Stomach (tissue), 9 donors: ENCODE results near the gene DEPP1. TPM values are rescaled to one million over a fixed set of nuclear protein-coding genes. Genes with fewer than 3 reads are reported as not detected.

Experiments
- DNase-seq, 2 donors: peaks; one replicate each; pipeline versions ENCODE4 v3.0.0 to v3.0.0-alpha.2; 2013 to 2019
- H3K27ac ChIP-seq, 5 donors: fragments of 200-600 bp in 4 of 5; sonication (generic) in 4 of 5; one replicate each; pipeline ENCODE4 v1.5.1; 2013 to 2019; ENCODE audit warnings: mild to moderate bottlenecking in 1 of 5, moderate library complexity in 1 of 5
- H3K27me3 ChIP-seq, 3 donors: fragments of 200-600 bp; sonication (generic); one replicate each; pipeline ENCODE4 v1.5.1; 2017 to 2019; ENCODE audit warnings: mixed run types in 1 of 3
- H3K36me3 ChIP-seq, 4 donors: fragments of 200-600 bp; sonication (generic); 1 replicate in 3 of 4; 2 replicates in 1 of 4; pipeline ENCODE4 v1.5.1; 2016 to 2019
- H3K4me1 ChIP-seq, 4 donors: fragments of 200-600 bp; sonication (generic); one replicate each; pipeline ENCODE4 v1.5.1; 2016 to 2019
- H3K4me3 ChIP-seq, 4 donors: fragments of 200-600 bp; sonication (generic) in 3 of 4; one replicate each; pipeline ENCODE4 v1.5.1; 2016 to 2019; ENCODE audit warnings: mild to moderate bottlenecking in 1 of 4
- H3K9me3 ChIP-seq, 4 donors: fragments of 200-600 bp; sonication (generic); one replicate each; pipeline ENCODE4 v1.5.1; 2016 to 2019
- CTCF ChIP-seq, 7 experiments: fragments of 450-650 bp in 4 of 7; fragments of 200-600 bp in 3 of 7; sonication (generic) in 3 of 7; IDR thresholded peaks; one replicate each; pipeline ENCODE4 v1.5.1; 2016 to 2019; ENCODE audit warnings: antibody characterized with exemption in 7 of 7, control low read depth in 2 of 7, mild to moderate bottlenecking in 1 of 7
- EP300 ChIP-seq: sonication (generic); formaldehyde crosslinking; IDR thresholded peaks from one replicate; pipeline ENCODE4 v1.6.1; 2017; ENCODE audit warnings: antibody characterized with exemption
- POLR2A ChIP-seq, 4 donors: fragments of 450-650 bp; IDR thresholded peaks; one replicate each; pipeline ENCODE4 v1.6.1; 2016; ENCODE audit warnings: antibody characterized with exemption in 4 of 4, control low read depth in 2 of 4, mild to moderate bottlenecking in 1 of 4, moderate library complexity in 1 of 4
- POLR2AphosphoS5 ChIP-seq, 3 donors: sonication (generic); formaldehyde crosslinking; IDR thresholded peaks; one replicate each; pipeline ENCODE4 v1.6.1; 2016; ENCODE audit warnings: antibody characterized with exemption in 3 of 3
- WGBS, 5 donors: extraction: QIAGEN DNeasy Blood & Tissue Kit in 3 of 5; methylation state at CpG; one replicate each; pipeline versions ENCODE4 v1.1.5 to v1.1.7; 2013 to 2018; 5-methylcytosine and 5-hydroxymethylcytosine counted together
- intact Hi-C: fragments of 100-400 bp; cut with DNase I; formaldehyde crosslinking; loops from one replicate; pipeline ENCODE4 v1.15.1; 2023; ENCODE audit warnings: low total_unique reads
- polyA plus RNA-seq, 3 donors: library from polyadenylated mRNA; stranded (reverse); fragments of 200-250 nt; gene quantifications; one replicate each; pipeline ENCODE4 v1.2.3, GENCODE V29; 2013
- total RNA-seq, 5 donors: library from RNA; depleted of rRNA; stranded (reverse); fragments of >200 nt; gene quantifications; one replicate each; pipeline versions ENCODE4 v1.1.0 to v1.2.3, GENCODE V29; 2014 to 2016
- donor health status: healthy with polysubstance abuse.
- donor health status: Bipolar disorder and iron deficiency.
- donor health status: healthy.

Gene DEPP1
- total and polyA plus RNA-seq, 8 donors: 9.8 to 72.9 (median 31.5) TPM

GRCh38 chr10:44931621-44932516 is 46.7 kb downstream of the DEPP1 start:
- H3K27me3 ChIP-seq: no peaks in the 10 kb centered on the region
- no peak overlapping the region for H3K4me3 ChIP-seq
- 81 to 92% (median 88%) methylated on average over 9 to 10 of the region's 10 CpGs for WGBS, 5 donors
- DNase-seq: no peak
- no peak overlapping the region for H3K27ac ChIP-seq
- peaks cover 11 to 29% (median 19%) of the 10 kb centered on the region in 4 donors for H3K4me1 ChIP-seq
- intact Hi-C loops: loop anchor here (5.0 kb wide), 1 partner anchor 35 kb away; no protein-coding TSS in a partner anchor
- no peaks in the 10 kb centered on the region for H3K9me3 ChIP-seq
- no peaks in the 10 kb centered on the region for H3K36me3 ChIP-seq
- TF ChIP-seq CTCF (IDR thresholded peaks at IDR 0.05) (no peak), EP300 (no peak)

- TF ChIP-seq CTCF (IDR thresholded peaks at IDR 0.05) (no peak), POLR2A (IDR thresholded peaks at IDR 0.05) (no peak)
- Histone ChIP-seq H3K36me3 (no peaks in the 10 kb centered on the region), H3K9me3 (no peaks in the 10 kb centered on the region), H3K4me1 (peaks cover 11 to 24% (median 19%) of the 10 kb centered on the region in 4 donors), H3K4me3 (no peak overlapping the region), H3K27ac (no peak overlapping the region), H3K27me3 (no peaks in the 10 kb centered on the region)
- intact Hi-C loops: loop anchor here (5.0 kb wide), 1 partner anchor 36 kb away; no protein-coding TSS in a partner anchor
- WGBS, 5 donors: 71 to 92% (median 83%) methylated on average over 4 of the region's 4 CpGs
- no peak for DNase-seq
Observed at GRCh38 chr10:44930904-44931620, 47.5 kb downstream of the DEPP1 start.

- 76 to 92% (median 79%) methylated on average over 8 of the region's 8 CpGs for WGBS, 5 donors
- H3K9me3 ChIP-seq: no peaks in the 10 kb centered on the region
- H3K27me3 ChIP-seq: no peaks in the 10 kb centered on the region
- H3K36me3 ChIP-seq: no peaks in the 10 kb centered on the region
- peaks cover 6 to 13% (median 10%) of the 10 kb centered on the region in 4 donors for H3K4me1 ChIP-seq
- DNase-seq: no peak
- no peak overlapping the region for H3K27ac ChIP-seq
- no peak overlapping the region for H3K4me3 ChIP-seq
- no peak for TF ChIP-seq EP300
- no peak for TF ChIP-seq POLR2A (IDR thresholded peaks at IDR 0.05)
- TF ChIP-seq POLR2AphosphoS5 (IDR thresholded peaks at IDR 0.05): no peak
- no peak for TF ChIP-seq CTCF (IDR thresholded peaks at IDR 0.05)
- intact Hi-C loops: loop anchor here (5.0 kb wide), 1 partner anchor 38 kb away; no protein-coding TSS in a partner anchor
Observed at GRCh38 chr10:44929356-44930255, 49.0 kb downstream of the DEPP1 start.

GRCh38 chr10:44928462-44928861 is 50.1 kb downstream of the DEPP1 start:
- no peak overlapping the region for H3K27ac ChIP-seq
- intact Hi-C loops: no loop called here
- TF ChIP-seq POLR2A (IDR thresholded peaks at IDR 0.05): no peak
- TF ChIP-seq EP300: no peak
- no peak for TF ChIP-seq POLR2AphosphoS5 (IDR thresholded peaks at IDR 0.05)
- TF ChIP-seq CTCF (IDR thresholded peaks at IDR 0.05): no peak
- H3K4me1 ChIP-seq: peaks cover 6 to 12% (median 10%) of the 10 kb centered on the region in 4 donors
- no peaks in the 10 kb centered on the region for H3K9me3 ChIP-seq
- no peaks in the 10 kb centered on the region for H3K36me3 ChIP-seq
- DNase-seq: no peak
- no peaks in the 10 kb centered on the region for H3K27me3 ChIP-seq
- H3K4me3 ChIP-seq: no peak overlapping the region
